Cardiac muscle cell (in vitro differentiated cells and primary cell): ENCODE data around the gene LRRC32. TPM values are rescaled to one million over a fixed set of nuclear protein-coding genes. Genes with fewer than 3 reads are reported as not detected.

Experiments used
- DNase-seq, 2 donors: peaks; one replicate each; pipeline versions ENCODE4 v3.0.0 to v3.0.0-alpha.2; 2010 to 2017; ENCODE audit warnings: low read depth in 1 of 2, low spot score in 1 of 2
- H3K27ac ChIP-seq: fragments of 200-600 bp; sonication (generic); 2 replicates; pipeline ENCODE4 v1.5.1; 2016
- H3K27me3 ChIP-seq: fragments of 200-600 bp; sonication (generic); 2 replicates; pipeline ENCODE4 v1.6.0; 2016; ENCODE audit warnings: control low read depth
- H3K36me3 ChIP-seq: fragments of 200-600 bp; sonication (generic); 2 replicates; pipeline ENCODE4 v1.5.1; 2016; ENCODE audit warnings: control low read depth
- H3K4me1 ChIP-seq: fragments of 200-600 bp; sonication (generic); 2 replicates; pipeline ENCODE4 v1.8.1; 2017; ENCODE audit warnings: low read depth, mild to moderate bottlenecking, mixed run types
- H3K4me3 ChIP-seq: fragments of 200-600 bp; sonication (generic); 2 replicates; pipeline ENCODE4 v1.5.1; 2016; ENCODE audit warnings: mild to moderate bottlenecking
- H3K9me3 ChIP-seq: fragments of 200-600 bp; sonication (generic); 2 replicates; pipeline ENCODE4 v1.5.1; 2017; ENCODE audit warnings: low read depth, mild to moderate bottlenecking, control low read depth
- CTCF ChIP-seq: IDR thresholded peaks from 2 replicates; pipeline ENCODE4 v1.5.1; 2012; ENCODE audit warnings: low read depth, mild to moderate bottlenecking, low read length
- polyA plus RNA-seq: library from polyadenylated mRNA; unstranded; fragments of >200 nt; fragmentation: Nextera tagmentation; extraction: Ambion mirVana; gene quantifications from 2 replicates; pipeline ENCODE4 v1.2.1, GENCODE V29; 2016
- total RNA-seq: library from RNA; depleted of rRNA; stranded (reverse); fragments of >200 nt; gene quantifications from 2 replicates; pipeline ENCODE4 v1.2.3, GENCODE V29; 2016

Gene LRRC32
- total and polyA plus RNA-seq, 2 experiments from 2014 or later: 6.3 to 21.8 TPM

GRCh38 chr11:76627606-76628005, 42.9 kb downstream of the LRRC32 start:
- Histone ChIP-seq H3K4me1 (peaks cover 27% of the 10 kb centered on the region), H3K27ac (no peak overlapping the region)

GRCh38 chr11:76626921-76627401, 43.6 kb downstream of the LRRC32 start:
- no peak for TF ChIP-seq CTCF
- peak in 1 of 2 donors; percentile 63 for DNase-seq

More at GRCh38 chr11:76627606-76628005, 42.9 kb downstream of the LRRC32 start:
- no peaks in the 10 kb centered on the region for H3K9me3 ChIP-seq
- no peak for TF ChIP-seq CTCF
- H3K36me3 ChIP-seq: no peaks in the 10 kb centered on the region
- no peak overlapping the region for H3K4me3 ChIP-seq
- no peaks in the 10 kb centered on the region for H3K27me3 ChIP-seq
- no peak for DNase-seq

GRCh38 chr11:76626266-76626665, 44.3 kb downstream of the LRRC32 start:
- no peak for DNase-seq

More at GRCh38 chr11:76626921-76627401, 43.6 kb downstream of the LRRC32 start:
- no peaks in the 10 kb centered on the region for H3K36me3 ChIP-seq
- peaks cover 31% of the 10 kb centered on the region for H3K4me1 ChIP-seq
- no peak overlapping the region for H3K27ac ChIP-seq
- no peaks in the 10 kb centered on the region for H3K27me3 ChIP-seq
- H3K4me3 ChIP-seq: no peak overlapping the region
- H3K9me3 ChIP-seq: no peaks in the 10 kb centered on the region

GRCh38 chr11:76625472-76626186, 44.9 kb downstream of the LRRC32 start:
- H3K36me3 ChIP-seq: no peaks in the 10 kb centered on the region
- H3K4me1 ChIP-seq: peaks cover 36% of the 10 kb centered on the region
- peak overlapping the region; percentile 90 for H3K27ac ChIP-seq
- H3K9me3 ChIP-seq: no peaks in the 10 kb centered on the region
- DNase-seq: no peak
- H3K4me3 ChIP-seq: no peak overlapping the region
- no peaks in the 10 kb centered on the region for H3K27me3 ChIP-seq
- no peak for TF ChIP-seq CTCF

More at GRCh38 chr11:76626266-76626665, 44.3 kb downstream of the LRRC32 start:
- H3K4me1 ChIP-seq: peaks cover 36% of the 10 kb centered on the region
- TF ChIP-seq CTCF: no peak
- H3K4me3 ChIP-seq: no peak overlapping the region
- H3K27ac ChIP-seq: no peak overlapping the region
- H3K36me3 ChIP-seq: no peaks in the 10 kb centered on the region
- H3K9me3 ChIP-seq: no peaks in the 10 kb centered on the region
- H3K27me3 ChIP-seq: no peaks in the 10 kb centered on the region

- peak overlapping the region; percentile 90 for H3K27ac ChIP-seq
- no peaks in the 10 kb centered on the region for H3K27me3 ChIP-seq
- DNase-seq: peak in 1 of 2 donors; percentile 81
- H3K36me3 ChIP-seq: no peaks in the 10 kb centered on the region
- peaks cover 36% of the 10 kb centered on the region for H3K4me1 ChIP-seq
- no peak overlapping the region for H3K4me3 ChIP-seq
- no peak for TF ChIP-seq CTCF
- no peaks in the 10 kb centered on the region for H3K9me3 ChIP-seq
Observed at GRCh38 chr11:76624500-76625379, 45.8 kb downstream of the LRRC32 start.
